OCI-LY7 (cell line): ENCODE data around the gene GNAT2. TPM values are rescaled to one million over a fixed set of nuclear protein-coding genes. Genes with fewer than 3 reads are reported as not detected.

Experiments used
- BruUV-seq: library from RNA; stranded (reverse); fragments of 400-500 nt; replicated peaks from 2 replicates; lab custom pipeline; 2021; lab: Mats Ljungman, UMichigan
- CTCF ChIA-PET: fragments of 300-600 bp; sonication (Branson Sonifier 250); formaldehyde crosslinking; loops from one replicate; lab custom pipeline; 2022; ENCODE audit warnings: antibody characterized with exemption; ENCODE audit not compliant: unreplicated experiment; lab: Charles Lee
- POLR2A ChIA-PET: fragments of 300-600 bp; sonication (Branson Sonifier 250); formaldehyde crosslinking; loops from one replicate; lab custom pipeline; 2022; ENCODE audit warnings: antibody characterized with exemption; lab: Charles Lee
- DNase-seq: peaks from one replicate; pipeline ENCODE4 v3.0.0-alpha.2; 2015; ENCODE audit warnings: low spot score
- H2AFZ ChIP-seq: fragments of 200-600 bp; sonication (generic), shearing (Covaris generic); 2 replicates; pipeline ENCODE4 v1.6.1; 2014; ENCODE audit warnings: mild to moderate bottlenecking, antibody characterized with exemption, low read length, moderate library complexity
- H3K27ac ChIP-seq: fragments of 200-600 bp; sonication (generic); 2 replicates; pipeline ENCODE4 v1.5.1; 2014; ENCODE audit warnings: mixed run types, low read depth, mild to moderate bottlenecking, moderate library complexity, low read length, inconsistent platforms; ENCODE audit not compliant: poor library complexity, severe bottlenecking
- H3K36me3 ChIP-seq: fragments of 200-600 bp; sonication (generic); 2 replicates; pipeline ENCODE4 v1.6.1; 2014; ENCODE audit warnings: mild to moderate bottlenecking, antibody characterized with exemption, low read length, moderate library complexity, mixed read lengths; ENCODE audit not compliant: insufficient read depth
- H3K4me1 ChIP-seq: fragments of 200-600 bp; sonication (generic); 2 replicates; pipeline ENCODE4 v1.5.1; 2014; ENCODE audit warnings: mild to moderate bottlenecking, low read length; ENCODE audit not compliant: insufficient read depth, poor library complexity, severe bottlenecking
- H3K4me2 ChIP-seq: fragments of 200-600 bp; sonication (generic); 2 replicates; pipeline ENCODE4 v1.6.1; 2014; ENCODE audit warnings: mild to moderate bottlenecking, low read length
- H3K4me3 ChIP-seq: fragments of 200-600 bp; sonication (generic); 2 replicates; pipeline ENCODE4 v1.5.1; 2014; ENCODE audit warnings: mild to moderate bottlenecking, low read depth, low read length; ENCODE audit not compliant: poor library complexity, severe bottlenecking
- H3K79me2 ChIP-seq: fragments of 200-600 bp; sonication (generic); 2 replicates; pipeline ENCODE4 v1.6.1; 2016; ENCODE audit warnings: low read depth, mild to moderate bottlenecking, low read length, moderate library complexity, mixed read lengths; ENCODE audit not compliant: insufficient read depth
- H3K9me2 ChIP-seq: fragments of 200-600 bp; sonication (generic); 2 replicates; pipeline ENCODE4 v1.6.1; 2016; ENCODE audit warnings: mild to moderate bottlenecking, low read length, mixed read lengths; ENCODE audit not compliant: insufficient read depth
- H3K9me3 ChIP-seq: fragments of 200-600 bp; sonication (generic); 2 replicates; pipeline ENCODE4 v1.6.1; 2014; ENCODE audit warnings: mild to moderate bottlenecking, mixed run types, low read length, mixed read lengths
- H4K20me1 ChIP-seq: fragments of 200-600 bp; sonication (generic); 2 replicates; pipeline ENCODE4 v1.6.1; 2014; ENCODE audit warnings: mild to moderate bottlenecking, antibody characterized with exemption, low read length, moderate library complexity, mixed read lengths; ENCODE audit not compliant: insufficient read depth
- CTCF ChIP-seq: fragments of 200-600 bp; sonication (generic); conservative IDR thresholded peaks from 2 replicates; pipeline ENCODE4 v1.5.1; 2014; ENCODE audit warnings: mild to moderate bottlenecking, antibody characterized with exemption, low read length, moderate library complexity, mixed read lengths
- EZH2phosphoT487 ChIP-seq: fragments of 200-600 bp; sonication (generic); IDR thresholded peaks from 2 replicates; pipeline ENCODE4 v1.6.1; 2018; ENCODE audit warnings: low read depth, borderline replicate concordance, mild to moderate bottlenecking, mixed run types, antibody characterized with exemption, low read length, moderate library complexity, mixed read lengths
- intact Hi-C: fragments of 100-400 bp; cut with micrococcal nuclease; formaldehyde crosslinking; loops from one replicate; pipeline ENCODE4 v1.10.0; 2022; ENCODE audit not compliant: unreplicated experiment
- total RNA-seq, 2 experiments: library from RNA; depleted of rRNA in 1 of 2; stranded (reverse); fragments of >200 nt in 1 of 2; shearing (Covaris generic) in 1 of 2; gene quantifications; 2 replicates each; pipeline ENCODE4 v1.2.3, GENCODE V29; 2014 to 2022

Gene GNAT2
- total RNA-seq, 2 experiments from 2014 or later, result 1.3 TPM; not detected in 1

DNA sequence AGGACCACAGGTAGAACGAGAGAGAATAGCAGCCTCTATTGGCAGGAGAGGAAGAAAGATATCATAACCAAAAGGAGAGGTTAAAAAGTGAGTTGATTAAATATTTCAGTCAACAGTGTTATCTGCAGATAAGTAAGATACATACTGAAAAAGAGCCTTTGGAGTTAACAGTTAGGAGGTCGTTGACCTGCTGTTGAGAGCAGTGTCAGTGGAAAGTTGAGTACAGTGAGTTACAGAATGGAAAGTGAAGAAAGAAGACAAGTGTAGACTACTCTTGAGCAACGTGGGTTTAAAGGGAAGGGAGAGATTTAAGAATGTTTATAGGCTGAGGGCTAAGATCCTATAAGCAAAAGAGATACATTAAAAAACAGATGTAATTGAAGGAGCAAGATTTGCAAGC, 30.2 kb downstream of the GNAT2 start:
- H3K4me2 ChIP-seq, result no peak overlapping the region
- TF ChIP-seq CTCF (no peak), EZH2phosphoT487 (no peak)
- H3K27ac ChIP-seq, result no peak overlapping the region
- H4K20me1 ChIP-seq, result no peaks in the 10 kb centered on the region
- no peak overlapping the region for H3K4me3 ChIP-seq
- H3K9me2 ChIP-seq, result no peaks in the 10 kb centered on the region
- CTCF ChIA-PET, result no interaction called here
- no peaks in the 10 kb centered on the region for H3K79me2 ChIP-seq
- POLR2A ChIA-PET, result no interaction called here
- BruUV-seq, result no TSS peak
- no peaks in the 10 kb centered on the region for H3K9me3 ChIP-seq
- intact Hi-C loops, result no loop called here
- no peak for DNase-seq
- H3K4me1 ChIP-seq, result no peaks in the 10 kb centered on the region
- H3K36me3 ChIP-seq, result peaks cover 93% of the 10 kb centered on the region
- H2AFZ ChIP-seq, result no peak overlapping the region

- H3K4me3 ChIP-seq, result no peak overlapping the region
- H3K9me3 ChIP-seq, result no peaks in the 10 kb centered on the region
- intact Hi-C loops, result no loop called here
- no TSS peak for BruUV-seq
- no peaks in the 10 kb centered on the region for H4K20me1 ChIP-seq
- no peak overlapping the region for H3K4me2 ChIP-seq
- no peaks in the 10 kb centered on the region for H3K9me2 ChIP-seq
- no peak for TF ChIP-seq CTCF
- TF ChIP-seq EZH2phosphoT487, result no peak
- H3K4me1 ChIP-seq, result no peaks in the 10 kb centered on the region
- ChIA-PET CTCF (no interaction called here), POLR2A (interaction anchor here (1.1 kb wide), 1 partner anchor 35 kb away, joined by 3 read pairs; no protein-coding TSS in a partner anchor)
- DNase-seq, result no peak
- no peaks in the 10 kb centered on the region for H3K79me2 ChIP-seq
- no peak overlapping the region for H2AFZ ChIP-seq
- peaks cover 88% of the 10 kb centered on the region for H3K36me3 ChIP-seq
- no peak overlapping the region for H3K27ac ChIP-seq
Observed at GRCh38 chr1:109586055-109586454, 33.4 kb downstream of the GNAT2 start.

DNA sequence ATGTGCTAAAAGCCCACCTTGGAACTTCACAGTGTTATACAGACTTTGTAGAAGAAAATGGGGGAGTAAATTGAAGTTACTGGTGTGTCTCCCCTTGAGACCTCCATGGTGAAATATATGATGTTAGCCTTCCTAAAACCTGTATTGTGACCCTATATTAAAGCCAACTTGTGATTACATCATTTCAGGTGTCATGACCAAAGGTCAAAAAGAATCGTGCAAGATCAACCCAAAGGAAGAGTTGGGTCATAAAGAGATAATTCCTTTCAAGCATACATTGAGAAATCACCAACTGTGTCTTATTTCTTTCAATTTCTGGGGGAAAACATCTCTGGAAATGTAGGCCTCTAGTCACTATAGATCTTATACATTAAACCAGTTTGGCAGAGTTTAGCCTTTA, 34.6 kb downstream of the GNAT2 start:
- no peaks in the 10 kb centered on the region for H4K20me1 ChIP-seq

More for the DNA sequence above, 34.6 kb downstream of the GNAT2 start:
- H2AFZ ChIP-seq, result no peak overlapping the region
- H3K4me3 ChIP-seq, result no peak overlapping the region
- ChIA-PET POLR2A (interaction anchor here (1.1 kb wide), 1 partner anchor 33 kb away, joined by 3 read pairs; no protein-coding TSS in a partner anchor), CTCF (no interaction called here)
- no peak for TF ChIP-seq EZH2phosphoT487
- no peak for TF ChIP-seq CTCF
- H3K36me3 ChIP-seq, result peaks cover 90% of the 10 kb centered on the region
- intact Hi-C loops, result no loop called here
- TSS peak; percentile 16 for BruUV-seq
- H3K4me2 ChIP-seq, result no peak overlapping the region
- H3K9me3 ChIP-seq, result no peaks in the 10 kb centered on the region
- H3K9me2 ChIP-seq, result no peaks in the 10 kb centered on the region
- no peak for DNase-seq
- H3K79me2 ChIP-seq, result no peaks in the 10 kb centered on the region
- no peaks in the 10 kb centered on the region for H3K4me1 ChIP-seq
- H3K27ac ChIP-seq, result no peak overlapping the region
